ENCODE results near the gene PSRC1.
"Not testable (repeated sequence)": the region's sequence is repeated elsewhere in the genome, so short reads cannot be mapped to it uniquely, and the experiment has no call there.

Gene PSRC1

GRCh38 chr1:109295712-109296415, 12.9 kb upstream of the PSRC1 start:
- DNase-seq (ENCODE audit: low spot score) = no peak

GRCh38 chr1:109294481-109294880, 11.5 kb upstream of the PSRC1 start:
- DNase-seq (ENCODE audit: low spot score) = no peak

DNA sequence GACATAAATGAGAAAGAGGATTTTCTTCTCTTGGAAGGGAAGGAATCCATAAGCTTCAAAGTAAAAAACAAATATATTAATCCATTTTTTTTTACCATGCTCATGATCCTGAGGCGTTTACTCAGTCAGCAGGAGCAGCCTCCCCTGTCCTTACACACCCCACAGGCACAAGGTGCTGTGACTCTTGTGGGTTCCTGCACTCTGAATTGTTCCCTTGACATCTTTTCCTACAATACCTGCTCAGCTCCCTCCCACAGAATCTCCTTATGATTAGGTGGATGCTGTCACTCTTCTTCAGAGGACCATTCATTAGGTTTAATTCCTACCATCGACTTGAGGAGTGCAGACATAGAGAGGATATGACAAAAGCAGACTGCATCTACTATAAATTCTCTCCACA, 10.1 kb upstream of the PSRC1 start:
- no peak for DNase-seq (ENCODE audit: low spot score)

DNA sequence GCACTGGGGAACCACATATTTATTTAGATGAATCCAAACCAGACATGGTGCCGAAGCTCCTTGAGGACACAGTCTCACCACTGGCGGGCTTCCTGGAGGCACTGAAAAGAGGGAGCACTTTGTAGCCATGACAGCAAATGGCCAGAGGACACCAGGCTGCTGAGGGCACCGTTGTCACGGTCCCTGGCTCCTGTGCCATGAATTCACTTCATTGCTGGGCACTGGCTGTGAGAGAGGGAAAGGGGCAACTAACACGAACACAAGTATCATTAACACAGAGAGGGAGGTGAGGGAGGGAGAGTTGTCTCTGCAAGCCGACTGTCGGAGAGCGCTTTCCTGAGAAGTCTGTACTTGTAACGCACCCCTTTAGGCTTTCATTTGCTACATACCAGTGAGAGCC, 9.4 kb upstream of the PSRC1 start:
- DNase-seq (ENCODE audit: low spot score) = no peak

DNA sequence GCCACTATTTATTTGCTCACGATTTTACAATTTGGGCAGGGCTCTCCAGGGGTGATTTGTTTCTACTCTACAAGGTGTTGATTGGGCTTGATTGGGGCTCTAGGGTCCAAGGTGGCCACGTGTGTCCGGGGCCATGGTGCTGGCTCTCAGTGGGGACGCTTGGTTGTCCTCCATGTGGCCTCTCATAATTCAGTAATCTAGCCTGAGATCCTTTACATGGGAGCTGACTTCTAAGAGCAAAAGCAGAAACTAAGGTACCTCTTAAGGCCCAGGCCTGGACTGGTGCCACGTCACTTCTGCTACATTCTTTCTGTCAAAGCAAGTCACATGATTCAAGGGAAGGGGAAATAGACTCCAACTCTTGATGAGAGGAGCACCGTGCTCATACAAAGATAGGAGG, 8.1 kb upstream of the PSRC1 start:
- DNase-seq (ENCODE audit: low spot score) = no peak

GRCh38 chr1:109290137-109290536, 7.2 kb upstream of the PSRC1 start:
- DNase-seq (ENCODE audit: low spot score) = no peak

GRCh38 chr1:109286762-109287161, 3.8 kb upstream of the PSRC1 start:
- DNase-seq (ENCODE audit: low spot score) = not testable (repeated sequence)

DNA sequence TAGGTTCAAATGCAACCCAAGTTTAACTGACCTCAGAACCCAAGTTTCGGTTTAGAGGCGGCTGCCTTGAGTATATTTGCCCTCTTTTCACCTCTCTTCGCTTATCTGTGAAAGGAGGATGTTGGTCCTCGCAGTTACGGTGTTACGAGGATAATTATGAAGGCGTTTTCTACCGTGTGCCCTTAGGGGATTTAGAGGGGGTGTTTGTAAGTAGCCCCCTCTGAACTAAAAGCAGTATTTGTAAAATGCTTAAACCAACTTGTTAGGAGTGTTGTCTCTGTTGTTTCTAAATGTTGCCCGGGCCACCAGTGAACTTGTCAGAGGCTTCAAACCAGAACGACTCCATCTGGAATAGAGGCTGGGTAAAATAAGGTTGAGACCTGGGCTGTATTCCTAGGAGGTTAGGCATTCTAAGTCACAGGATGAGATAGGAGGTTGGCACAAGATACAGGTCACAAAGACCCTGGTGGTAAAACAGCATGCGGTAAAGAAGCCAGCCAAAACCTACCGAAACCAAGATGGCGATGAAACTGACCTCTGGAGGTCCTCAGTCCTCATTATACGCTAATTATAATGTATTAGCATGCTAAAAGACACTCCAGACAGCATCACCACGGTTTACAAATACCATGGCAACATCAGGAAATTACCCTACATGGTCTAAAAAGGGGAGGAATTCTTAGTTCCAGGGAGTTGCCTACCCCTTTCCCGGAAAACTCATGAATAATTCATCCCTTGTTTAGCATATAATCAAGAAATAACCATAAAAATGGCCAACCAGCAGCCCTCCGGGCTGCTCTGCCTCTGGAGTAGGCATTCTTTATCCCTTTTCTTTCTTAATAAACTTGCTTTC, 1.0 kb upstream of the PSRC1 start:
- no peak for DNase-seq (ENCODE audit: low spot score)

- no peak for DNase-seq (ENCODE audit: low spot score)
These were observed 421 bp downstream of the PSRC1 start for GRCh38 chr1:109282497-109282951.

- DNase-seq (ENCODE audit: low spot score) = no peak
These were observed 1.1 kb downstream of the PSRC1 start for GRCh38 chr1:109281680-109282496.

DNA sequence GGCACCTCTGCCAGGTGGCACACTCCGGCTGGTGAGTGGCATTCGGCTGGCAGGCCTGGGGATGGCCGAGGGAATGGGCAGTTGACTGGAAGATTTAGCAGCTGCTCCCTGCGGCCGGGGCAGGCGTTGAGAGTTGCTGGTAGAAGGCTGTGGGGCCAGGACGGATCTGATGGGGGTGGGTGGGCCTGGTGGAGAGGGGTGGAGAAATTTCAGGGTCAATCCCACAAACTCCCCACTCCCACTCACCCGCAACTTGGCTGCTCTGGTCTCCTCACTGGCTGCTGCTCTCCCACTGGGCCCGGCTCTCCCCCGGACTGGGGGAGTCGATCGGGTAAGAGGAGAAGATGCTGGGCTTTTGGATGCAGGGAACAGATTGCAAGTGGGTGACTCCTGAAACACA, 2.1 kb downstream of the PSRC1 start:
- DNase-seq (ENCODE audit: low spot score) = no peak

GRCh38 chr1:109279615-109280278, 3.2 kb downstream of the PSRC1 start:
- no peak for DNase-seq (ENCODE audit: low spot score)

- peak; percentile 76 for DNase-seq (ENCODE audit: low spot score)
These were observed 5.3 kb downstream of the PSRC1 start for GRCh38 chr1:109277434-109278204.

GRCh38 chr1:109275706-109276345, 7.1 kb downstream of the PSRC1 start:
- DNase-seq (ENCODE audit: low spot score) = peak; percentile 56

DNA sequence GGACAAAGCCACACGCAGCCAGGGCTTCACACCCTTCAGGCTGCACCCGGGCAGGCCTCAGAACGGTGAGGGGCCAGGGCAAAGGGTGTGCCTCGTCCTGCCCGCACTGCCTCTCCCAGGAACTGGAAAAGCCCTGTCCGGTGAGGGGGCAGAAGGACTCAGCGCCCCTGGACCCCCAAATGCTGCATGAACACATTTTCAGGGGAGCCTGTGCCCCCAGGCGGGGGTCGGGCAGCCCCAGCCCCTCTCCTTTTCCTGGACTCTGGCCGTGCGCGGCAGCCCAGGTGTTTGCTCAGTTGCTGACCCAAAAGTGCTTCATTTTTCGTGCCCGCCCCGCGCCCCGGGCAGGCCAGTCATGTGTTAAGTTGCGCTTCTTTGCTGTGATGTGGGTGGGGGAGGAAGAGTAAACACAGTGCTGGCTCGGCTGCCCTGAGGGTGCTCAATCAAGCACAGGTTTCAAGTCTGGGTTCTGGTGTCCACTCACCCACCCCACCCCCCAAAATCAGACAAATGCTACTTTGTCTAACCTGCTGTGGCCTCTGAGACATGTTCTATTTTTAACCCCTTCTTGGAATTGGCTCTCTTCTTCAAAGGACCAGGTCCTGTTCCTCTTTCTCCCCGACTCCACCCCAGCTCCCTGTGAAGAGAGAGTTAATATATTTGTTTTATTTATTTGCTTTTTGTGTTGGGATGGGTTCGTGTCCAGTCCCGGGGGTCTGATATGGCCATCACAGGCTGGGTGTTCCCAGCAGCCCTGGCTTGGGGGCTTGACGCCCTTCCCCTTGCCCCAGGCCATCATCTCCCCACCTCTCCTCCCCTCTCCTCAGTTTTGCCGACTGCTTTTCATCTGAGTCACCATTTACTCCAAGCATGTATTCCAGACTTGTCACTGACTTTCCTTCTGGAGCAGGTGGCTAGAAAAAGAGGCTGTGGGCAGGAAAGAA, 8.1 kb downstream of the PSRC1 start:
- DNase-seq (ENCODE audit: low spot score) = no peak

- DNase-seq (ENCODE audit: low spot score) = no peak
These were observed 9.2 kb downstream of the PSRC1 start for GRCh38 chr1:109273570-109274288.

GRCh38 chr1:109272831-109273547, 10.0 kb downstream of the PSRC1 start:
- DNase-seq (ENCODE audit: low spot score) = no peak
